HS-5 (cell line): Measurements from ENCODE around the gene XPNPEP3.
A peak's percentile ranks its signal among the peaks of the same experiment; 100 is the strongest.
"Not testable (repeated sequence)": the region's sequence is repeated elsewhere in the genome, so short reads cannot be mapped to it uniquely, and the experiment has no call there.

Source experiments
- DNase-seq: peaks from one replicate; pipeline ENCODE4 v3.0.0-alpha.2; 2012; ENCODE audit warnings: low read depth

XPNPEP3 gene

DNA sequence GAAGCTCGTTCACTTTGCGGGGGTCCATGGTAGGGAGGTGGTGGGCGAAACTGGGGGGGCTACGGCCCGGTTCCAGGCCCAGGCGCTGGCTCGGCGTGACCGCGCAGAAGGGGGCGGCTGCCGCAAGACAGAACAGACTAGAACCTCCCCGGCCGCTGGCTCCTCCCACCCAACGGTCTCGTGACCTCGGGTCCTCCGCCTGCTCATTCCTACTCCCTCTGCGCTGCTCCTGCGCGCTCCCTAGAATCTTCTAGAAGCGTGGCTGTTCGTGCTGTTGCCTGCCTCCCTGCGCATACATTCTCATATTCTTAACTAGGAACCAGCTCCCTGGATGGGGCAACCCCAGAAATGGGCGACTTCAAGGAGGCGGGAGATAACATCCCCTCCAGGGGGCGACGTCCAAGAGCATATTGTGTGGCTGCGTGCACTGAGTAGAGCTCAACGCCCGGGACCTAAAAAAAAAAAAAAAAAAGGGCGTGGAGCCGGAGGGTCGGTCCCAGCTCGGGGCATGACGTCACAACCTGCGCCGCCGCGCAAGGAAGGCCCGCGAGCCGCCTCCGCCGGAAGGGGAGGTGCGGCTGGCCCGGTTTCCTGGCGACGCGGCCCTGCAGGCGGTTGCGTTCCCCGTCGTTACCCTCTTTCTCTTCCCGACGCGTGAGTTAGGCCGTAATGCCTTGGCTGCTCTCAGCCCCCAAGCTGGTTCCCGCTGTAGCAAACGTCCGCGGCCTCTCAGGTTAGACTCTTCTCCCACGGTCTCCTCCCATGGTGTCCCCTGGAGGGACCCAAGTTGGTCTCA is at the start of gene XPNPEP3, which contains the start of gene ST13:
TSS of gene XPNPEP3 (plus strand) at position 636 of the 796 bp plus-strand sequence. CDS start at position 670, 34 bp downstream.
TSS of gene ST13 (minus strand) at position 127 of the 796 bp plus-strand sequence. CDS start at position 28, 99 bp downstream.
- peak; percentile 93 for DNase-seq

- DNase-seq: no peak
Observed at GRCh38 chr22:40808018-40808841, 48.7 kb upstream of the XPNPEP3 start.

- DNase-seq: no peak
Observed at GRCh38 chr22:40813912-40814315, 43.0 kb upstream of the XPNPEP3 start.

DNA sequence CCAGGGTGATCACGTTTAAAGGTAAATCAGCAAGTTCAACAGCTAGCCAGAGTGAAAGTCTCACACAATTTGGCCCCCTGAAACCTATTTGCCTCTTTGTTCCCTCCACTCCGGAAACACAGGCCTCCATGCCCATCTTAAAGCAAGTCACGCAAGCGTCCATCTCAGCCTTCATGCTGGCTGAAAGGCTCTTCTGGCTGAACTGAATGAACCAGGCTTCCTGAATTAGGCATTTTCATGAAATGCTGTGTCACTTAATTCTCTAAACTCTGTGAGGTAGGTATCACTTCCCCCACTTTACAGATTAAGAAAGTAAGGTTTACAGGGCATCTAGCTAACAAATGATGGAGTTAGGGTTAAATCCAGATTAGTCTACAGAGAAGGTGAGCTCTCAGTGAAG is 39.2 kb upstream of the XPNPEP3 start:
- no peak for DNase-seq

DNA sequence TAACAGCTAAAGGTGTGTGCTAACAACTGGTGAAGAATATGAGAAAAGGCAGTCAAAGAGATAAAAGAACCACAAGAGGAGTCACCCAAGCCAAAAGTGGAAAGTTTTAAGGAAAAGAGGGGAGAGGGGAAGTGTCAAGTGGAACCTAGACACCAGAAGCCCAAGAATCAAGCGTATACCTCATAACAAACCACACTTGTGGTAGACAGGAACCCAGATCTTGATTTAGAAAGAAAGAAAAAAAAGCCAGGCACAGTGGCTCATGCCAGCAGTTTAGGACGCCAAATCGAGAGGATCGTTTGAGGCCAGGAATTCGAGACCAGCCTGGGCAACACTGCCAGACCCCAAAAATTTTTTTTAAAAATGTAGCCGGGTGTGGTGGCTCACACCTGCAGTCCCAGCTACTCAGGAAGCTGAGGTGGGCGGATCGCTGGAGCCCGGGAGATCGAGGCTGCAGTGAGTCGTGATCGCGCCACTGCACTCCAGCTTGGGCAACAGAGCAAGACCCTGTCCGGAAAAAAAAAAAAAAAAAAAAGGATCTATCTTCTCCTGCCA is 38.7 kb upstream of the XPNPEP3 start:
- DNase-seq: no peak

DNA sequence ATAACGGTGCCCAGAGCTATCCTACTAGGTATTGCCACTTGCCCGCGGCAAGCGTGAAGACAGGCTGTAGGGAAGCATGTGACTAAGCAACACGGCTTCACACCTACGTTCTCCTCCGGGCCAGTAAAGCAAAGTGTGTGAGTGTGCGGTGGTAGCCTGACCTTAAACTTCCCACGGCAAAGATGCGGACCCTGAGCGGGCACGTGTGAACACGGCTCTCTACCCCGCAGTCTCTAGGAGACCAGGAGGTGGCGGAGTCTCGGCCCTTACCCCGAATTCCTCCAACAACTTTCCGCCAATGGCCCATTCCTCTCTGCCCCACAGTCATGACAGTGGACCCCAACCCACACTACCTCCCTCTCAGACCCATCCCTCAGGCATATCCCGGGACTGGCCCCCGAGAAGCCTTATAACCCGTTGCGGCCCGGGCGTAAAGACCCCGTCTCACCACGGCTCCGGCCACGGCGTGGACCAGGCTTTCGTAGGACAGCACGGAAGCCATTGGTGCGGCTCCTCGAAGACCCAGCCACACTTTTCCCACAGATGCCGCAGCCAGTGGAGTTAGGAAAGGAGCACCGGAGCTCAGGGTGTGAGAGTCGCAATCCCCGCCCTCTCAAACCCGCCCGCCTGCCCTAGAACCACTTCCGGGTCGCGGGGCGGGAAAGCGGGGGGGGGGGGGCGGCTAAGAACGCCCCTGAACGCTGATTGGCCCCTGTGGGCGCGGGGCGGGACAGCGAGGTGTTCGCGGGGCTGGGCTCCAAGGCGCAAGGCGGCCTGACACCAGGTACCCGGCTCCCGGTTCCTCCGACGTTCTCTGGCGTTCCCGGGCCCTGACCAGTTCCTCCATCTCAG is 38.0 kb upstream of the XPNPEP3 start, which contains the start of gene SLC25A17:
TSS of gene SLC25A17 (minus strand) at position 600 of the 852 bp plus-strand sequence. CDS start at position 502, 98 bp downstream.
- DNase-seq: peak; percentile 39

DNA sequence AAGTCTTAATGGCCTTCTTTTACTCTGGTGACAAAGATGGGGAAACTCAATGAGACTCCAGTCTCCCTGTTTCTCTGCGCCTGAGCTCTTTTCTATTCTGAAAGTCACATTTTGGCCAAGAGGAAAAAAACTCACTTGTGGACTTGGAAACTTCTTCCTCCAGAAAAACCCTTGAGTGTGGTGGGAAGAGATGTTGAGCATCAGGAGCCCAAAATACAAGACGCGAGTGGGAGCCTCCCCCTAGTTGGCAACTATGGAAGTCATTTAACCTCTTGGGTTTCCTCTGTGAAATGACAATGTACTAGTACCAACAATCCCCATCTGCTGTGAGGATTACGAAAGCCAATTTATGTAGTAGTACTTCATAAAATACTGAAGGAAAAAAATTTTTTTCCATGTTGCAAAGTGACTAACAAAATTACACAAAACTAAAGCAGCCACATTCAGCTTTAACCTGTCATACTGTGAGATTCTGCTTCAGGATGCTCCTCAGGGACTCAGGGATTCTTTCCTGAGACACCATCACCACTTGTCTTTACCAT is 37.3 kb upstream of the XPNPEP3 start:
- peak; percentile 30 for DNase-seq

GRCh38 chr22:40823426-40823825 is 33.5 kb upstream of the XPNPEP3 start:
- no peak for DNase-seq

DNA sequence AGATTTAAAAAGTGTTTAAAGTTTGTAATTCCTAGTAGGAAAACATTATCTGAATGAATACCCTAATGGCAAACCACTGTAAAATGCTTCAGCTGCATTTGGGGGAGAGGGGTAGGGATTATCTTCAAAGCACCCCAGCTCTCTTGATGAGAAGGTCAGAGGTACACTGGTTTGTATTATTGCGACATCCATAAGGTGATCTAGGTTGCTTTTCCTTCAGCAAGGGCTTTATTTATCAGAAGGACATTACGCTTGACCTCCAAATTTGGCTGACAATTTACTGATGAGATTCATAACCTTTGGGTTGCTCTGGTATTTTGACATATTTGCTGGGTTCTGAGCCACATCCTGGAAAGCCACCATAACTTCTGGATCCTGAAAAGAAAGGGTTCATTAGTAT is 30.7 kb upstream of the XPNPEP3 start:
- DNase-seq: not testable (repeated sequence)

DNA sequence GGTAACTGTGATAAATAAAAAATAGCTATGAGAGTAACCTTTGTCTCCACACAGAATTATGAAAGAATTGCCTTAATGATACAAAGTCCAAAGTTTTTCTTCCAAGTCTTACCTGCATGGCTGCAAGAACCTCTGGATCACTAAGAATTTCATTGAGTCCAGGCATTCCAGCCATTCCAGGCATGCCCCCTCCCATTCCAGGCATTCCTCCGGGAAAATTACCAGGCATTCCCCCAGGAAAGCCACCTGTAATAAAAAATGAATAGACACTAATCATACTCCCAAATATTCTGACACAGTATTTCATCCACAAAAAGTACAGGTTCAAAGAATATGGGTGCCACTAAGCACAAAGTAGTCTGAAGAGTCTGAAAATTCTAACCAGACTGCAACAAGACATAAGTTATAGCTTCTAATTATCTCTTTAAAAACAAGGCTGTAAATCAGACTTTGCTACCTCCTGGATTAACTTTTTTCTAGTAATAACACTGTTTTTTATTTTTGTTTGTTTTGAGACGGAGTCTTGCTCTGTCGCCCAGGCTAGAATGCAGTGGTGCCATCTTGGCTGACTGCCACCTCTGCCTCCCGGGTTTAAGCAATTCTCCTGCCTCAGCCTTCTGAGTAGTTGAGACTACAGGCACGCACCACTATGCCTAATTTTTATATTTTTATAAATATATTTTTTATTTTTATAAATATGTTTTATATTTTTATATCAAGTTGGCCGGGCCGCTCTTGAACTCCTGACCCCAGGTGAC is 29.8 kb upstream of the XPNPEP3 start:
- DNase-seq: no peak

DNA sequence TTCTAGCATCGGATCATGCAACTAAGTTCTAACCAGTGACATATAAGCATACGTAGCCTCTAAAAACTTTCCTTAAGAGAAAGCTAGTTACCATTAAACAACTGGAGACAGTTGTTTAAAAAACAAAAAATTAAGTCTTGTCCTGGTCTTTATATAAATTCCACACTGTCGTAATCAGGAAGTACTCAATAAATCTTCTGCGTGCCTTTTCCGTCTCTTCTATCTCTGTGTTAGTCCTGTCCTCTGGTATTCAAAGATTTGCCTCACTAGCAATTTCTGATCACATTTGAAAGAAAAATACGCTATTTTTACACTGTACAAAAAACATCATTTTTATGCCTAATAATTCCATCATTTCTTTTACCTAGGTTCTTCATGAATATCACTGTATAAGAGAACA is 27.8 kb upstream of the XPNPEP3 start:
- no peak for DNase-seq

GRCh38 chr22:40834619-40835018 is 22.3 kb upstream of the XPNPEP3 start:
- DNase-seq: no peak

GRCh38 chr22:40838486-40838885 is 18.5 kb upstream of the XPNPEP3 start:
- no peak for DNase-seq

GRCh38 chr22:40844951-40845350 is 12.0 kb upstream of the XPNPEP3 start:
- DNase-seq: no peak

DNA sequence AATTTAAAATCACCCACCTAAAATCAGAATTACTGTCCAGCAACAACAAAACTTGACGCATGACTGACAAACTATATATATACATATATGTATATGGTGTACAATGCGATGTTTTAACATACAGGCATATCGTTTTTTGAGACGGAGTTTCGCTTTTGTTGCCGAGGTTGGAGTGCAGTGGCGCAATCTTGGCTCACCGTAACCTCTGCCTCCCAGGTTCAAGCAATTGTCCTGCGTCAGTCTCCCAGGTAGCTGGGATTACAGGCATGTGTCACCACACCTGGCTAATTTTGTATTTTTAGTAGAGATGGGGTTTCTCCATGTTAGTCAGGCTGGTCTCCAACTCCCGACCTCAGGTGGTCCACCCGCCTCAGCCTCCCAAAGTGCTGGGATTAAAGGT is 11.1 kb upstream of the XPNPEP3 start:
- DNase-seq: not testable (repeated sequence)

DNA sequence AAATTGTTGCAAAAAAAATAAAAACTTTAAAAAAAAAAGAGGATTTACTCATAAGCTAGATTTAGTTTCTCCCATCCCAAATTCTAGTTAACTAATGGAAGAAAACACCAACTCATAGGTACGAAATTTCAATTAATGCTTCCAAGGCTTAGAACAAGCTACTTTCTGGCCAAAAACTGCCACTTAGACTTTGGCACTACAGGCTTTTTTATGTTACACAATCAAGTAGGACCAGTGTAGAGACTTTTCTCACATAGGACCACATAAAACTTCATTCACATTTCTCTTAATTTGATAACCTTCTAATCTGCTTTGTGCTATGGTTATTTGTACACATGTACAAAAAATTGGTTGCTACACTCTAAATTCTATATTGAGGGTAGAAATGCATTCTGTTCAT is 3.6 kb upstream of the XPNPEP3 start:
- DNase-seq: no peak

DNA sequence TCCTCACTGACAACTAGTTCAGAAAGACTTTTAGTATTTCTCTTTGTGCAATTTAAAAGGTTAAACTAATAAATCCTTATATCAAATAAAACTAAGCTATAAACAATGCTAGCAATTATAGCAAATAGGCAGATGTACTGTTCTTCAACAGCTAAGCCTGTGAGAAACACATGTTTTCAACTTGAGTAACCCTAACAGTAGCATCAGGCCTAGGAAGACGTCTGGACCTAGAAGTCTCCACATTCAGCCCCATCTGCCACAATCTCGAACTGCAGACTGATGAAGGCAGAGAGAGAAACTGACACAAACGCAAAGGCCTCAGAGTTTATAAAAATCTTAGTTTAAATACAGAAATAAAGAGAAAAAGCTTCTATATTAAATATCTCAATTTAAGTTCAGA is 3.0 kb upstream of the XPNPEP3 start:
- no peak for DNase-seq

GRCh38 chr22:40855071-40855978 is 1.6 kb upstream of the XPNPEP3 start:
- no peak for DNase-seq

GRCh38 chr22:40855979-40856512 is 902 bp upstream of the XPNPEP3 start:
- no peak for DNase-seq
